ENCODE data around the gene MAN1A2.

DNA sequence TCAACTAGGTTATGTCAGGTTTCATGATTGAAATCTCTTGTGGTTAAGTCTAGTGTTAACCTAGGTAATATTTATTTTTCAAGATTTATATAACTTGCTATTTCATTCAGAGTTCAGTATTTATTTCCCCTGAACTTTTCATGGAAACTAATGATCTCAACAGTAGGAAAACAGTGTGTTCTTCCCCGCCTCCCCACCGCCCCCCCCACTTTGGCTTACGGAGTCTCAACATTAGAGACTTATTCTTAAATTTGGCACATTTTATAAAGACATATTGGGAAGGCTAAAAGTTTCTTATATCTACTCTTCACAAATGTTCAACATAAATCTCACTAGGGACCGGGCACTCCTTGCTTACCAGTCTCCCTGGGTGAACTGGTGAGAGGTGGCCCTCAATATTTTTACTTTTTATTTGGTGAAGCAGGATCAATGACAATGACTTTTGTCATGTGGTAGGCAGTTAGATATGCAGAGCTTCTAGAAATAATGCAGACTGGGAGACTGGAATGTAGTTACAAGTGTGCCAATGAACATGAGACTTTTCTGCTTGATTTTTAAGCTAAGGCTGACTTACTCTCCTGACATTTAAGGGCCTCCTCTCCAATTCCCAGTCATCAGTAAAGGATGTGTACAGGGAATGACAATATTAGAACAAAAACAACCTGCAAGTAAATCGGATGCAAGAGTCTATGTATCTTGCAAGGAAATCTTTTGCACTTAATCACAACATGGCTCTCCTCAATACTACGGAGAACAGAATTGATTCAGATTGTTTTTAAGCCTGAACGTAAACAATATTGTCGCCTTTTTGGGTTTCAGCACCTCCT, 1.7 kb upstream of the MAN1A2 start:
- TF ChIP-seq, protein P1, sequence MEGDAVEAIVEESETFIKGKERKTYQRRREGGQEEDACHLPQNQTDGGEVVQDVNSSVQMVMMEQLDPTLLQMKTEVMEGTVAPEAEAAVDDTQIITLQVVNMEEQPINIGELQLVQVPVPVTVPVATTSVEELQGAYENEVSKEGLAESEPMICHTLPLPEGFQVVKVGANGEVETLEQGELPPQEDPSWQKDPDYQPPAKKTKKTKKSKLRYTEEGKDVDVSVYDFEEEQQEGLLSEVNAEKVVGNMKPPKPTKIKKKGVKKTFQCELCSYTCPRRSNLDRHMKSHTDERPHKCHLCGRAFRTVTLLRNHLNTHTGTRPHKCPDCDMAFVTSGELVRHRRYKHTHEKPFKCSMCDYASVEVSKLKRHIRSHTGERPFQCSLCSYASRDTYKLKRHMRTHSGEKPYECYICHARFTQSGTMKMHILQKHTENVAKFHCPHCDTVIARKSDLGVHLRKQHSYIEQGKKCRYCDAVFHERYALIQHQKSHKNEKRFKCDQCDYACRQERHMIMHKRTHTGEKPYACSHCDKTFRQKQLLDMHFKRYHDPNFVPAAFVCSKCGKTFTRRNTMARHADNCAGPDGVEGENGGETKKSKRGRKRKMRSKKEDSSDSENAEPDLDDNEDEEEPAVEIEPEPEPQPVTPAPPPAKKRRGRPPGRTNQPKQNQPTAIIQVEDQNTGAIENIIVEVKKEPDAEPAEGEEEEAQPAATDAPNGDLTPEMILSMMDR (IDR thresholded peaks at IDR 0.05): no peak
- no peak for TF ChIP-seq POLR2AphosphoS5 (IDR thresholded peaks at IDR 0.05)
- TF ChIP-seq POLR2A (IDR thresholded peaks at IDR 0.05): no peak
- TF ChIP-seq EP300 (IDR thresholded peaks at IDR 0.05): no peak
